ENCODE data around the gene PTTG2. TPM values are rescaled to one million over a fixed set of nuclear protein-coding genes. Genes with fewer than 3 reads are reported as not detected.

PTTG2 gene
- total RNA-seq, 4 donors from 2014 or later: not detected

GRCh38 chr4:37935026-37935425, 25.2 kb upstream of the PTTG2 start:
- DNase-seq (ENCODE audit: low spot score in 2 of 2): no peak
- 89% methylated on average over 4 of the region's 4 CpGs for WGBS
- no peaks in the 10 kb centered on the region for H3K36me3 ChIP-seq
- no peak overlapping the region for H3K27ac ChIP-seq
- TF ChIP-seq CTCF (IDR thresholded peaks at IDR 0.05): no peak
- no peak for TF ChIP-seq POLR2AphosphoS5 (IDR thresholded peaks at IDR 0.05)
- TF ChIP-seq POLR2A (IDR thresholded peaks at IDR 0.05): no peak
- TF ChIP-seq EP300 (IDR thresholded peaks at IDR 0.05): no peak
- H3K9me3 ChIP-seq: no peaks in the 10 kb centered on the region
- H3K4me1 ChIP-seq: no peaks in the 10 kb centered on the region
- no peaks in the 10 kb centered on the region for H3K27me3 ChIP-seq
- no peak overlapping the region for H3K4me3 ChIP-seq

GRCh38 chr4:37936889-37937498, 23.2 kb upstream of the PTTG2 start:
- Histone ChIP-seq H3K4me3 (no peak overlapping the region), H3K9me3 (no peaks in the 10 kb centered on the region), H3K27me3 (no peaks in the 10 kb centered on the region), H3K36me3 (no peaks in the 10 kb centered on the region), H3K4me1 (no peaks in the 10 kb centered on the region), H3K27ac (no peak overlapping the region)
- 45% methylated on average over 7 of the region's 7 CpGs for WGBS
- no peak for DNase-seq (ENCODE audit: low spot score in 2 of 2)
- TF ChIP-seq POLR2A (IDR thresholded peaks at IDR 0.05) (no peak), CTCF (IDR thresholded peaks at IDR 0.05) (no peak), EP300 (IDR thresholded peaks at IDR 0.05) (no peak), POLR2AphosphoS5 (IDR thresholded peaks at IDR 0.05) (no peak)

GRCh38 chr4:37938208-37938607, 22.0 kb upstream of the PTTG2 start:
- 95% methylated on average over 3 of the region's 3 CpGs for WGBS
- Histone ChIP-seq H3K27ac (no peak overlapping the region), H3K36me3 (no peaks in the 10 kb centered on the region), H3K4me1 (no peaks in the 10 kb centered on the region), H3K27me3 (no peaks in the 10 kb centered on the region), H3K9me3 (no peaks in the 10 kb centered on the region), H3K4me3 (no peak overlapping the region)
- no peak for TF ChIP-seq POLR2A (IDR thresholded peaks at IDR 0.05)
- TF ChIP-seq EP300 (IDR thresholded peaks at IDR 0.05): no peak
- no peak for TF ChIP-seq POLR2AphosphoS5 (IDR thresholded peaks at IDR 0.05)
- no peak for TF ChIP-seq CTCF (IDR thresholded peaks at IDR 0.05)
- no peak for DNase-seq (ENCODE audit: low spot score in 2 of 2)

GRCh38 chr4:37946503-37947179, 13.6 kb upstream of the PTTG2 start:
- no peaks in the 10 kb centered on the region for H3K4me1 ChIP-seq
- H3K4me3 ChIP-seq: no peak overlapping the region
- H3K9me3 ChIP-seq: no peaks in the 10 kb centered on the region
- no peaks in the 10 kb centered on the region for H3K27me3 ChIP-seq
- H3K27ac ChIP-seq: no peak overlapping the region
- 73% methylated on average over 10 of the region's 10 CpGs for WGBS
- TF ChIP-seq CTCF (IDR thresholded peaks at IDR 0.05) (no peak), EP300 (IDR thresholded peaks at IDR 0.05) (no peak), POLR2A (IDR thresholded peaks at IDR 0.05) (no peak), POLR2AphosphoS5 (IDR thresholded peaks at IDR 0.05) (no peak)
- H3K36me3 ChIP-seq: no peaks in the 10 kb centered on the region
- no peak for DNase-seq (ENCODE audit: low spot score in 2 of 2)

GRCh38 chr4:37948542-37948941, 11.7 kb upstream of the PTTG2 start:
- H3K4me3 ChIP-seq: no peak overlapping the region
- 74% methylated on average over 4 of the region's 4 CpGs for WGBS
- no peaks in the 10 kb centered on the region for H3K9me3 ChIP-seq
- H3K36me3 ChIP-seq: no peaks in the 10 kb centered on the region
- H3K27ac ChIP-seq: no peak overlapping the region
- DNase-seq (ENCODE audit: low spot score in 2 of 2): no peak
- no peaks in the 10 kb centered on the region for H3K4me1 ChIP-seq
- TF ChIP-seq POLR2AphosphoS5 (IDR thresholded peaks at IDR 0.05) (no peak), EP300 (IDR thresholded peaks at IDR 0.05) (no peak), CTCF (IDR thresholded peaks at IDR 0.05) (no peak), POLR2A (IDR thresholded peaks at IDR 0.05) (no peak)
- no peaks in the 10 kb centered on the region for H3K27me3 ChIP-seq
